Measurements from ENCODE around the gene DLGAP1.

Gene DLGAP1

DNA sequence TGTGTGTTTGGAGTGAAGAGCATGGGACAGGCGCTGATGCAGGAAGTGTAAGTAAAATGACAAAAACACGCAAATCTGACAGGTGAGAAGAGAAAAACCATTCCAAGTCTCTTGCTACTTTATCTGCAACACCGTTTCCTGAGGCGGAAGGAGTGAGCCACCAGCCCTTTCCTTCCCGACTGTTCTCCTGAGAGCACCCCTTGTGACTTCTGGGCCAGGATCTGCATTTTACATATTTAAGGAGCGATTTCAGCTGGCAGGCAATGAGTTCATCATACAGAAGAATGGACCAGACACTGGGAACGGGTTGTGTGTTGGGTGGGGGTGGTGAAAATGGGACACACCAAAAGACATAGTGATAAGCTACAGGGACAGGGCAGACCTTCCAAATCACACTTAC is 727.8 kb downstream of the DLGAP1 start:
- no peak for DNase-seq (ENCODE audit: low spot score)
- FAIRE-seq, result no peak

DNA sequence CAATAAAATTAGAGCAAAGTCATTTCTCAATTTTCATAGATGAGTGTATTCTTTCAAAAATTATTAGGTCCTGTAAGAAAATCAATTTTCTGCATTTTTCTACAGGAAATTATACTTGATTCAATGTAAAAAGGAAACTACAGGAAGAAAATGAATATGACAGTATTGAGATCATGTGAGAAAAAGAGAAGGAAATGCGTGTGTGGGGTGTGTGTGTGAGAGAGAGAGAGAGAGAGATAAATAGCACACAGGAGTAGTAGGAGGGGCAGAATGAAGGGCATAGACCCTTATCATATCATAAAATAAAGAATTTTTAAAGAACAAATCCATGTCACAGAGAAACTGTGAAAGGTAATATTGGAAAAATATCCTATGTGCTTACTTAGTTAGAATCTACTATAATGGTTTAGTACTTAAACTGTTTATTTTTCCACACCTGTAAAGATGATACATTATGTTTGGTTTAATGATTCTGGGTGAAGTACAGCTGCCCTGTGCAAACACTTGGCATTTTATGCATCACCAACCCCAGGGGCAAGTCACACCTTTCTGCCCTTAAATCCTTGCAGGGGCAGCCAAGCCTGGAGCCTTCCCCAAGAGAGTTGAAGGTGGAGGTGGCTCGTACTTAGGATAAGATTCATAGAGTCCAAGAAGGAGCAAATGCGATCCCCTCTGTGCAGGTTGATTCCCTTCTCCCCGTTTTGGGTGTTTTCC is 728.7 kb downstream of the DLGAP1 start:
- DNase-seq (ENCODE audit: low spot score), result no peak
- no peak for FAIRE-seq

DNA sequence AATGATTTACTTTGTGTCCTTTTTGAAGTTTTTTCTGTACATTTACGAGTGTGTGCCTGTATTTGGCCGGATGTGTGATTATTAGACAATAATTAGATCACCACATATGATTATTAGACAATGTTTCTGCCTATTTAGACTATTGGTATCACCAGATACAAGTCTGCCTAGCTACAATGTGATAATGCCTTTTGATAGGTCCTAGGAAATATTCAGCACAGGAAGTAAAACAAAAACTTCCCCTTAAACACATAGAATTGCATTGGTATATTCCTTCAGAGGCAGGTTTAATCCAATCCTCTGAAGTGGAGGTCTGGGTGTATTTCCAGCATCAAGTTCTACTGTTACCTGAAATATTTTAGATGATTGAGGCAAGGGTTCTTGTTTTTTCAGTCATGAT is 730.0 kb downstream of the DLGAP1 start:
- DNase-seq (ENCODE audit: low spot score), result no peak
- no peak for FAIRE-seq

DNA sequence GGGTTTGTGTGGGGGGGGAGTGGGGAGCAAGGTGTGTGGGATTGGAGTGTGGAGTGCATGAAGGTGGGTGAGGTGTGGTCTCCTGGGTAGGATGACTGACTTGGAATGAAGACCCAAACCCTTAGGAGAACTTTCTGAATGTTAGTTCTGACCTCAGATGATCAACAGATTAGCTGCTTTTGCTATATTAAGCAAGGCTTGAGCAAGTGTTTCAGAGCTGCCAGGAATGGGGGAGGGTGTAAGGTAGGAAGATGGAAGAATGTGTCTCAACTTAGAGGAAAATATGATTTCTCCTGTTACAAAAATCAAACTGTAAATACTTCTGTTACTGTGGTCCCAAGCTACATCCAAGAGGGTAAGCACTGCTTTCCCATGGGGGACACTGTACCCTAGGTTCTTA is 731.6 kb downstream of the DLGAP1 start:
- FAIRE-seq, result no peak
- DNase-seq (ENCODE audit: low spot score), result no peak

DNA sequence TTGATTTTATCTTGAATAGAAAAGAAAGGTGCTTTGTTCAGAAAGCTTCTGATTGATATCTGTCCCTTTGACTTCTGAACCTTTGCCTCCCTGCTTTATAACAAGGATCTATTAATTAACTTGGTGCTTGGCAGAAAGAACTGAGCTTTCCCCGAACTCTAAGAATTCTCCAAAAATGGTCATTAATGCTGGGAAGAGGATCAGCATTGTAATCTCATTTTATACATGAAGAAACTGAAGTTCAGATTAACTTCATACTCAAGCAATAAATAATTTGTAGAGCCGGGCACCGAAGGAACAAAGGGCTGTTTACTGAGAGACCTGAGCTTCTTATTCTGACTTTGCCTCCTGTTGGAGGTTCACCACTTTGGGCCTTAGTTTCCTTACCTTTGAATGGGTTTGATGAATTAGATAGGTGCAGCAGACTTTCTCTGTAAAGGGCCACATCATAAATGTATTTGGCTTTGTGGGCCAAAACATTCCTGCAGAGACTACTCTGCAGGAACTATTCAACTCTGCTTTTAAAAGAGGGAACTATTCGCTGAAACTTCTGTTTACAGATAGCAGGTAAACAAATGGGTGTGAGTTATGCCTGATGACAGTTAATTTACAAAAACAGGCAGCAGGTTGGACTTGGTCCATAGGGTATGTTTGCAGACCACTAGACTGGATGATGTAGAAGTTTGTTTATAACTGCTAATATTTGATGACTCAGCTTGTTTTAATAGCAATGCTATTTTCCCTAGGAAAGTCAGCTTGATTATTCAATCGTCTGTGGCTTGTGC is 732.3 kb downstream of the DLGAP1 start:
- no peak for DNase-seq (ENCODE audit: low spot score)
- FAIRE-seq, result no peak

DNA sequence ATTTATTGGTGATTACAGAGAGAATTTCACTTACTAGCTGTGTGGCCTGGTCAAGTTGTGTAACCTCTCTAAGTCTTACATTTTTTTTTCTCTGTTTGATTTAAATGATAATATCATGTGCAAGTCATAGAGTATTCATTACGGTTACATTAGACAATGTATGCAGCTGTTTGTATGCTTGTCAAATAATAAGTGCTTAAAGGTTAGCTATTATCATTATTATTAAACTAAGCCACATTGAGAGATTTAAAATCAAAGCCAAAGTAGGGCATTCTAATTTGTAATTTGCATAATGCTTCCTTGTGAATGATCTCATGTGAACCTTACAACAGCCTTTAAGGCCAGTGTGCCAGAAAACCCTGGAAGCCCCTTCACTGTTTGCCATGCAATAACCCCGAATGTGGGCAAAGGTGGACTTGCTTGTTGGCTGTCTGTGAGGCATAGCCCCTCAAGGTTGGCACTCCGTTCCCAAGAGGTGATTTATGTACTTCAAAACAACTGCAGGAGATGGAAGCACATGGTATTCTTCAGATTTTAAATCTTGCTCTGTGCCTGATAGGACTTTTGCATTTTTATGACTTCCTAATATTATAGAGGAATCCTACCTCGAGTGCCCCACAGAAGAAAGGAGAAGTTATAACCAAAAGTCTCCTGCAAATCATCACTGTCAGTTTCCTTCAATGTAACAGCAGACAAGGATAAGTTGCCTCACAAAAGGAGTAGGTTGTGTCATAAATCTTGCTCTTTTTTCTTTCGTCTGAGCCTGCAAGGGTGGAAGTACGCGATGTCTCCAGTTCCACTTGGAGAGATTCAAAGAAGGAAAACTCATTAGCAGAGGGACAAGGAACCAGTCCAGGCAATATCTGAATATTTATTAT is 733.1 kb downstream of the DLGAP1 start:
- no peak for DNase-seq (ENCODE audit: low spot score)
- FAIRE-seq, result no peak

DNA sequence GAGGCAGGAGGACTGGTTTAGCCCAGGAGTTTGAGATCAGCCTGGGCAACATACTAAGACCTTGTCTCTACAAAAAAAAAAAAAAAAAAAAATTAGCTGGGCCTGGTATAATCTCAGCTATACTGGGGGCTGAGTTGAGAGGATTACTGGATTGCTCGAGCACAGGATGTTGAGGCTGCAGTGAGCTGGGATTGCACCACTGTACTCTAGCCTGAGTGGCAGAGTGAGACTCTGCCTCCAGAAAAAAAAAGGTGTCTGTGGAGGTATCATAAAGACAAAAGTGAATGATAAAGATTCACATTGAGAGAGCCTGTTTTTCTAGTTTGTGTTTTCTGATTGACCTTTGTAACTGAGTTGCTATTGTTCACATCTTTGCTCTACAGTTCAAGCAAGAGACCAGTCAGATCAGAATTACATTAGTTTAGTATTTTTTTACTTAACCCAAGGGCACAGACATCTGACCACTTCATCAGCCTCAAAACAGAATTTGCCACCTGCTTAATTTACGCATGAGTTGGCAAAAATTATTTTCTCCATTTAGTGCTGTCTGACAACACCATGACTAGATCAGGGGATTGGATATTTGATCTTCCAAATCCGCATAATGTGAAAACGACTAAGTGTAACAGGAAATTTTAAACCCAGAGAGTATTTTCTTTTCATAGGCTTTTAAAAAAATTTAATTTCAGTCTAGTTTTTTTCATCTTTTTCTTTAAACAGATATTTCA is 734.1 kb downstream of the DLGAP1 start:
- FAIRE-seq (no peak), DNase-seq (ENCODE audit: low spot score) (no peak)

DNA sequence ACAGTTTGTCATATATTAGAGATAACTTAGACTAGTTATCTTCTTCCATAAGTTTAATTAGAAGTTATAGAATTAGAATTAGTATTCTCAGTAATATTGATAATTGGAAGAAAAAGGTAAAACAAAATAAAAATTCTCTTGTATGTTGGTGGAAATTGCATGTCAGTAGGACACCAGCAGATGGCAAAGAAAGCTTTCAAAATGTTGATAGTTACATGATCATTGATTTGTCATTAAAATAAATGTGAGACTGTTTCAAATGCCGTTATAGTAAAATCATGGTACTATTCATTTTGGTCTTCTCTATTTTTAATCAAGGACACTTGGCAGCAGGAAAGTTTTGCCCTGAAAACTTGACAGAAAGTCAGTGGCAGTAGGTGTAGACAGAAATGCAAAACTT is 734.9 kb downstream of the DLGAP1 start:
- FAIRE-seq (no peak), DNase-seq (ENCODE audit: low spot score) (no peak)

DNA sequence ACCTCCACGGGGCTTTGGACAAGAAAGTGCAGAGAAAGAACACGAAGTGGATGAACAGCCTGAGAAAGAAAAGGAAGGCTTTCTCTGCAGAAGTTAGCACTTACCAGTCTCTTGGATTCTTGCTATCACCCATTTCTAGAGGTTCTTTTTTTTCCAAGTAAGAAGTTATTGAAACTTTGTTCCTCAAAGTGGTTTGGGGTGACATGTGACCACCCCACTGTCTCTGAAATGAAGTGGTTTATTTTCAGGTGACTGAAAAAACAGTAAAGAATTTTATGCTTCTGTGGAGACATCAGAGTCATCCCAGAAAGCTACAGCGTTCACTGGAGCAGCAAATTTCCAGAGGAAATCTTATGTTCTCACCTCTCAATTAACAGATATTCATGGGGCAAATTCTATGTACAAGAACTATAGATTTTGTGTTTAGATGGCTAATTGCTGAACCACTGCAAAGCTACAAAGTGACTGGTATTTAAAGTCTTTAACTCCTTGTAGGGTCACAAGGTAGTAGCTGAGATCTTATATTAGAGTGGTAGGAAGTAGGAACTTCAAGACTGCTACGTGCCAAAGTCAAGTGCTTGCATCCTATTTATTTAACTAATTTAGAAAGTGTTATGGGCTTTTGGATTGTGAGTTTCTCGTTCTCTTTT is 737.6 kb downstream of the DLGAP1 start:
- no peak for DNase-seq (ENCODE audit: low spot score)
- FAIRE-seq, result no peak

DNA sequence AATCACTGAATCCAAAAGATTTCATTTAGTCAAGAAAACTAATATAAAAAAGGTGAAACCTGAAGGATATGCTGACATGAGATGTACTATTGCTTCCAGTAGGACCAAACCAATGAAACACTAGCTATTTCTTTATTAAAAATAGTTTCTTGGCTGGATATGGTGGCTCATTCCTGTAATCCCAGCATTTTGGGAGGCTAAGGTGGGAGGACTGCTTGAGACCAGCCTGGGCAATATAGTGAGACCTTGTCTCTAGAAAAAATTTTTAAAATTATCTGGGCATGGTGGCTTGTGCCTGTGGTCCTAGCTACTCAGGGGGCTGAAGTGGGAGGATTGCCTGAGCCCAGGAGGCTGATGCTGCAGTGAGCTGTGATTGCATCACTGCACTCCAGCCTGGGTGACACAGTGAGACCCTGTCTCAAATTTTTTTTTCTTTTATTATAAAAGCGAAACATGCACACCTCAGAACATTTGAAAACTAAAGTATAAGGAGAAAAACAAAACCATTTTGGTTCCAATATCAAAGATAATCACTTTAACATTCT is 738.9 kb downstream of the DLGAP1 start:
- FAIRE-seq (no peak), DNase-seq (ENCODE audit: low spot score) (no peak)

DNA sequence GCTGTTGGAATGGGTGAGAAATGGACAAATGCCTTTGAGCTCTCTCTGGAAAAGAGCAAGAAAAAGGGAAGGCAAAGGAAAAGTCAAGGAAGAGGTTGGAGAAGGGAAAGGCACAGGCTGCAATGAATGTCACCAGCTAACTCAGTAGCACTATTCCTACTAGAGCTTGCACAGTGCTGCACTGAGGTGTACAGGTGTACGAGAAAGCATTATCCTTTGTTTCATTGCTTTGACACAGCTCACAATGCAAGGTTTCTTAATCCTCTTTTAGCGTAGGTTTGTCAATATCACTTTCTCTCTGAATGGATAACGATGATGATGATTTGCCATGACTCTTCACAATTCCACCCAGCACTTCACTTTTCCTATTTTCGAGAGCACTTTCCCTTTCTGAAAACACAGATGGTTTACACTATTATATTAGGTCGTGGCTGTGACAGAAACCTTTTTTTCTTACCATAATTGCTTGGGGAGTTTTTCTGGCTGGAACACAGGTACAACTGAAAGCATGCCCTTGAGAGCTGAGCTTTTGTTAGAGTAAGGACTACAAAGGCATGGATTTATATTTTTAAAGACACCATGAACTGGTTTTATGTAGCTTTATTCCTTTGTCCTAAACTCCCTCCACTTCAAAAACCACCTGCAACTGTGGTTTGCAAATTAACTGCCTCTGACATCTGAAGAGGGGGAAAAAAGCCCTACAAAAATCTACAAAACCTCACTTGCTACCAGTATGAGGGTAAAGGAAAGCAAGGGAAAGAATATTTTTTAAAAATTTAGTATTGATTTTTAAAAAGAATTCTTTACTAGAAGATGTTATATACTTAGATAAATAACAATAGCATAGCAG is 739.7 kb downstream of the DLGAP1 start:
- no peak for DNase-seq (ENCODE audit: low spot score)
- FAIRE-seq, result no peak

DNA sequence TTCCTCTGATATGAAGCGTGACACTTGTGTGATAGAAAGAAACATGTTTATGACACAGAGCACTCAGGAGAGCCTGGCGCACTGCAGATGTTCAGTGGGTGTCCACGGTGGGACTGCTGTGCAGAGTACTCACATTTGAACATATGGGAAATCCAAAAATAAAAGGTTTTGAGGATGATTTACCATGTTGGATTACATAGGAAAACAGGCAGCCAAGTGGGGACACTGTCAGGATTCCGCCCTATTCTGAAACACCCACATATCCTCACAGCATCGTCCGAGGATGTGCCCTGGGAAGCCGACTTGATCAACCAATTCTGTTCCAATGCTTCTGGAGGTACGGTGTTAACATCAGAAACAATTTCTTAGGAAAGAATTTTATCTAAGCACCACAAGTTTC is 741.4 kb downstream of the DLGAP1 start:
- FAIRE-seq (no peak), DNase-seq (ENCODE audit: low spot score) (no peak)

DNA sequence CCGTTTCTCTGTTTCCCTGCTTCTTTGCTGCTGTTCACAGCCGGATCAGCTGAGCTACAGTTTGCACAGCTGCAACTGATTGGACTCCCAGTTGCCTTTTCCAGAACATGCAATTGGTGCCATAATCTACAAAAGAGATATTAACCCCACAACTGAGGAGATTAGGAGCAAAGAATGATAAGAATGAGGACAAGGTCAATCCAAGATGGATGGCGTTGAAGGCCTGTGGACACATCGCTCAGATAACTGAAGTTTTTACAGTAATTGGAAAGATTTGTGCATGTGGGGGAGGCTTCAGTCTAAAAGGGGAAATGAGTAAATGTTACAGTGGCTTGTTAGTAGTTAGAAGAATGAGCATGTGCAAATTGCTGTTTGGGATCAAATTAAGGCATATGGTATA is 741.9 kb downstream of the DLGAP1 start:
- no peak for DNase-seq (ENCODE audit: low spot score)

DNA sequence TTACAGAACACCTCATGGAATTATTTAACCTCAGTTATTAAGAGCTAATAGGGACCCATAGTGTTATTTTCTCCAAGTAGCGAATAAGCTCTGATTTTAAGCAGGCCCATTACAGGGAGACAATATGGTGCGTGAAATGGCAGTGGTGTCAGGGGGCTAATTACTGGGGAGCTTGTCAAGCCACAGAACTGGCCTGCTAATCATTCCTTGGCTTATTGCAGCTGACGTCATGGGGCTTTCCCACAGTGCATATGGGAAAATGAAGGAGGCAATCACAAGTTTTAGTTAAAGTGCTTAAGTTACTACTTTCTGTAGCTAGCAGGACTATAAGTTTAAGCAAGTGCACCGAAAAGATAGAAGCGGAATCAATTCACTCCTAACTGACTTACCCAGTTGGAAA is 742.6 kb downstream of the DLGAP1 start:
- no peak for FAIRE-seq

More for the DNA sequence above, 741.9 kb downstream of the DLGAP1 start:
- no peak for FAIRE-seq

DNA sequence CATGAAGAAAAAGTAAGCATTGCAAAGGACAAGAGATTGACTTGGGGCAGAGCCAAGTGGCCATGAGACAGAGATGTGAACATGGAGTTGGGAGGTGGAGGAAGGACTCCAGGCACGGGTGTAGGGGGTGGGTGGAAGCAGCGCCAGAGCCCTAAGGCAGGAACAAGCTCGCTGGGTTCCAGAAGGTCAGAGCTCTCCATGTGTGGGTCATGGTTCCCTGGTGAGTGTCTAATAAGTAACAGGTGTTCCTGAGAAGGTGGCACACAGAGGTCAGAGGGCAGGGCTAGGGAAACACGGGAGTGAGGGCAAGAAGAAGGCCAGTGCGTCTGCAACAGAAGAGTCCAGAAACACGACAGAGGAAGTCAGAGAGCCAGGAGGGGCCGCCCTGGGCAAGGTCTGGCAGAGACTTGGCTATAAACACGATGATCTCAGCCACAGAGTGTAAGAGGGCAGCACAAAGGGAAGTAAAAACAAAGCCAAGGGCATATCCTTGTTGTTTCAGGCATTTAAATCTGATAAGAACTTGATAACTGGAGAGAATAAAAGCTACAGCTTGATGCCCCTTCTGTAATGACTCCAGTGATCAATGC is 744.3 kb downstream of the DLGAP1 start:
- FAIRE-seq (peak; percentile 8), DNase-seq (ENCODE audit: low spot score) (peak; percentile 43)

More for the DNA sequence above, 742.6 kb downstream of the DLGAP1 start:
- DNase-seq (ENCODE audit: low spot score), result no peak

DNA sequence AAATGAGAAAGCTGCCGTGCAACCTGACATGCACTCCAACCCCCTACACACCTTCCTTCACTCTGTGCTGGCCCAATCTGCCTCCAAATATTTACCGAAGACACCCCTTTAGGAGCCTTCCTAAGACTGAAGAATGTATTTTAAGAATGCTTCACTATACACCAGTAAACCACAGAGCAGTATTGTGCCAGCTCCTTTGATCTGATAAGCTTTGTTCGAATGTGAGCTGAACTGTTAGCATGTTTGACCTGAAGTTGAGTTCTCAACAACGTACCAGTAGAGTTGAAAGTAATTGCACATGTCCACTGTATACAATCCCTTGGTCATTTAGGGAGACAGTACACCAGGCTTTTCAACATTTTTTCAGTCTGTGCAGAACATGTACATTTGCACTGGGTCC is 745.9 kb downstream of the DLGAP1 start:
- FAIRE-seq, result no peak

DNA sequence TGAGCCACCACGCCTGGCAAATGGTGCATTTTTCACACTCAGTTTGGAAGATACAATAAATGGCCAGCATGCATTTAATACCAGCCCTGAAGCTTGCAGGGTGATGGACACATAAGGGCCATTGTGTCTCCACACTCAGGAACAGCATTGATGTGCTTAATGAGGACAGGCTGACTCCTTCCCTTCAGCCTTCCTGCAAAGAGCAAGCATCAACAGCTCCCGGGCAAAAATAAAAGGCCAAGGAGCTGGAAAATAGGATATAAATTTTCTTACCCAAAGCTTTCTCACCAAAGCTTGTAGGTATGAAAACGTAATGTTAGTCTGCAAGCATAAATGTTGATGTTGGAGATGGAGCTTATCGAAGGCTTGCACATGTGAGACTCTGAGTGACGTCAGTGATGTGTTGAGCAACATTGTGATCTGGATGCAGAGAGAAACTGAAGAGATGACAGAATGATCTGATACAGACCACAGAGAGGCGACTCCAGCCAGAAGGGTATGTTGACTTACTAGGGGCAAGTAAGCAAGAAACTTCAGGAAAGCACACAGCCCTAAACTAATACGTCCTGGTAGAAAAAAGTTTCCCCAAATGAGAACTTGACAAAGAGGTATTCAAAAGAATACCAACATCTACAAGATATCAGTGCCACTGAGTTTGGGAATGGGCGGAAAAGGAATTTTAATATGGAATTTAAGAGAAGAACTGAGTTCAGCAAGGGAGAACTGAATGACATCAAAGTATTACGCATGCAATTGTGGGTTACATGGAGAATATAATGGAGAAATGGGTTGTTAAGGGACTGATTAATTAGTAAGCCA is 748.6 kb downstream of the DLGAP1 start:
- no peak for FAIRE-seq

More for the DNA sequence above, 745.9 kb downstream of the DLGAP1 start:
- DNase-seq (ENCODE audit: low spot score), result no peak

More for the DNA sequence above, 748.6 kb downstream of the DLGAP1 start:
- DNase-seq (ENCODE audit: low spot score), result no peak
